Left renal pelvis (tissue), 4 donors: ENCODE results near the gene VEPH1. TPM values are rescaled to one million over a fixed set of nuclear protein-coding genes. Genes with fewer than 3 reads are reported as not detected.
A peak's percentile ranks its signal among the peaks of the same experiment; 100 is the strongest.

ENCODE experiments used
- DNase-seq, 4 donors: peaks; one replicate each; pipeline ENCODE4 v3.0.0-alpha.2; 2013; ENCODE audit warnings: low read depth in 4 of 4, low spot score in 3 of 4
- polyA plus RNA-seq, 4 donors: library from polyadenylated mRNA; unstranded; fragments of 120-200 nt; gene quantifications; one replicate each; pipeline ENCODE4 v1.2.1, GENCODE V29; 2013; ENCODE audit not compliant: insufficient read length in 4 of 4

Gene VEPH1
- polyA plus RNA-seq, 4 donors = 2.0 to 68.0 (median 57.6) TPM

DNA sequence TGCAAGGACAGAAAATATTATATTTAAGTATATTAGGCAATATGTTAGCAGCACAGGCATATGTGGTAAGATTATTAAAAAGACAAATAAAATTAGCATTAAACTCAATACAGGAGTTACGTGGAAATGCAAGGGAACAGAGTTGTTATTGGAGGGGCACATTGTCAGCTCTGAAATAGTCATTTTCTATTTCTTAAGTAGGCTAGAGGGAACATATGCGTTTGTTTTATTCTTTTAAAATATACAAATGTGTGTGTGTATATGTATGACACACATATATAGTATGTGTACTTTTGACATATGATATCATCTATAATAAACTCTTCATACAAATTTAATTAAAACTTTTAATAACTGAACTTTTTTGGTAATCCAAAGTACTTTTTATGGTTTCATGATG is 22.8 kb upstream of the VEPH1 start:
- no peak for DNase-seq

GRCh38 chr3:157523814-157524213 is 20.6 kb upstream of the VEPH1 start:
- no peak for DNase-seq

GRCh38 chr3:157522648-157523047 is 19.4 kb upstream of the VEPH1 start:
- no peak for DNase-seq

GRCh38 chr3:157520485-157521150 is 17.4 kb upstream of the VEPH1 start:
- no peak for DNase-seq

GRCh38 chr3:157518881-157519280 is 15.7 kb upstream of the VEPH1 start:
- no peak for DNase-seq

DNA sequence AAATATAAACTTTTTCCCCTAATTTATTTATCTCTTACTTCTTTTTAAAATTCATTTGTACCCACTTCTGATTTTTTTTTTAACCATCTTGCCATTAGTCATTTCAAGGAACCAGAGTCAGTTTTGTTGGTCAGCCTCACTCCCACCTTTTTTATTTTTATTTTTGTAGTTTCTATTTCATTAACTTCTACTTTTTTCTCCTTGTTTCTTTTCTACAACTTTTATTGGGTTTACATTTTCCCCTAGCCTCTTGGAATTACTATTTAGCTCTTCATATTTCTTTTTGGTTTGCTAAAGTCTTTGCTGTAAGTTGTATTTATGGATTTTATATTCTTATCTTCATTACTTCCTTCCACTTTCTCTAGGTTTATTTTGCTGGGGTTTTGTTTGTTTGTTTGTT is 13.7 kb upstream of the VEPH1 start:
- no peak for DNase-seq

DNA sequence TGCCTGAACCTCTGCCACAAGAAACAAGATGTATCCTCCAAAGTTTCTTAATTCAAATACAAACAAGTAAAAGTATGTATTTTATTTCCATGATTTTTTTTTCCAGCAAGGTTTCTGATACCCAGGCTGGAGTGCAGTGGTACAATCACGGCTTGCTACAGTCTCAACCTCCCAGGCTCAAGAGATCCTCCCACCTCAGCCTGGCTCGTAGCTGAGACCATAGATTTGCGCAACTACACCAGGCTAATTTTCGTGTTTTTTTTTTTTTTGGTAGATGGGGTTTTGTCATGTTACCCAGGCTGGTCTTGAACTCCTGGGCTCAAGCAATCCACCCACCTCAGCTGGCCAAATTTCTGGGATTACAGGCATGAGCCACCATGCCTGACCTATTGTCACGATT is 12.2 kb upstream of the VEPH1 start:
- DNase-seq = no peak

- DNase-seq = no peak
Measured at GRCh38 chr3:157514371-157514895, 11.2 kb upstream of the VEPH1 start.

DNA sequence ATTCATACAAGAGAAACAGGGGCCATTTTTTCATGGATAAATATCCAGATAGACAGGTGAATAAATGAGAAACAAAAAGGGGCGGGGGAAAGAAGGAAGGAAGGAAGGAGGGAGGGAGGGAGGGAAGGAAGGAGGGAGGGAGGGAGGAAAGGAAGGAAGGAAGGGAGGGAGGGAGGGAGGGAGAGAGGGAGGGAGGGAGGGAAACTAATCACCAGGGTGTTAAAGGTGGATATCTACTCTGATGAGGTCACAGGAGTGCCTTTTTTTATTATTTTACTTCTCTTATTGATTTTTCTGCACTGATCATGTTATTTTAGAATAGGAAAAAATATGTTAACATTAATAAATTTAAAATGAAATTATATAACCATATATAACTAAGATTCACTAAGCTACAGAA is 10.4 kb upstream of the VEPH1 start:
- DNase-seq = no peak

- DNase-seq = no peak
Measured at GRCh38 chr3:157512534-157512933, 9.3 kb upstream of the VEPH1 start.

DNA sequence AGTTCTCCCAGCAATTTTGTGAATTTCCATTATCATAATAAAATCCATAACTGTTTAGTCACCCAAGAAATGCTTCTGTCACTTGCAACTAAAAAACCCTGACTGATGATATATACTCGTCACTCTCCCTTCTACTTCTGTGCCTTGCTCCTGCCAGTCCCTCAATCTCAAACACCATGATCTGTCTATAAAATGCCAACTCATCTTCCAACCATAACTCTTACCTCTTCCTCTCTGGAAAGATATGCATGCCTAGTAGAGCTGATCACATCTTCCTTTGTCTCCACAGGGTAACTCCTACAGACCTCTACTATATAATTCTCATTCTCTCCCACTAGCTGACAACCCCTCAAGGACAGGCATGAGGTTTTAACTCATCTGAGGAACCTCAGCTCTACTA is 5.2 kb upstream of the VEPH1 start:
- DNase-seq = no peak

DNA sequence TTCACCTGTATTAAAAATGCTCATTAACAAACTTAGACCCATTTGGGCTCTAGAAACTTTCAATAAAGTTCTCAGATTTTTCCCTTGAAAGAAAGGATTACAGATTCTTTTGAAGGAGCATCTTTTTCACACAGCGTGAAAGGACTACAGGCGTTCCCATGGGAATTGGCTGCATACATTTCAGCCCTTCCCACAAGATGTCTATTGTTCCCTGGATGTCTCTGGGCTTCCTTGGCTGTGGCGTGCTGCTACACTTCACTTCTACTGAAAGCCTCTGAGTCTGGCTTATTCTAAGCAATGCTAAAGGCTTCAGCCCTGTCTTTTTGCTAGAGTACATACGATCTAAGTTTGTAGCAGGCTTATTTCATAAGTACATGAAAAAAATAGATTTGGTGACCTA is 1.4 kb downstream of the VEPH1 start:
- DNase-seq = no peak

GRCh38 chr3:157500232-157500631 is 3.0 kb downstream of the VEPH1 start:
- DNase-seq = no peak

DNA sequence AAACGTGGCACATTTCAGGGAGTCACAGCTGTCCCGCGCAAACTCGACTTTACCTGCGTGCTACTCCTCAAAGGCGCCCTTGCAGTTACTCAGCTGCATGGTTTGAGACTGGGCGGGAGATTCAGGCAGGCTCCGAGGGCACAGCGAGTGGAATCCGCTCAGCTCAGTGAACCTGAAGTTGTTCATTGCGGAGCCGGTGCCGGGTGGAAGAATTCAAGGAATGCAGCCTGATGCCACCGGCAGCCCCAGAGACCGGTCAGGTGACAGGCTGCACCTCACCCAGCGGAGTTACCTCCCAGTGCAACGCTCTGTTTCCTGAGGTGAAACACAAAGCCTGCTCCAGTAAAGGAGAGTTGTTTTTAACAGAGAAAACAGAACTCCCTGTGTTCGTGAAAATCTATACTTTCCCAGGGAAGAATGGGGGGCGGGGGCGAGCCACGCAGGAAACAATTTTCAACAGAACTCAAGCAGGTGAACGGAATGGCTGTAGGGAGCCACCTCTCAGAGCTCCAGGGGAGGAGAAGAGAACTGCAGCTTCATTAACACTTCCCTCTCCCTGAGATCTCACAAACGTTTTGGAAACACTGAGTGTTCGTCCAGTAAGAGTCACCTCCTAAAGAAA is 3.8 kb downstream of the VEPH1 start:
- peak; percentile 57 to 84 (median 66) for DNase-seq

GRCh38 chr3:157498371-157498770 is 4.8 kb downstream of the VEPH1 start:
- no peak for DNase-seq

DNA sequence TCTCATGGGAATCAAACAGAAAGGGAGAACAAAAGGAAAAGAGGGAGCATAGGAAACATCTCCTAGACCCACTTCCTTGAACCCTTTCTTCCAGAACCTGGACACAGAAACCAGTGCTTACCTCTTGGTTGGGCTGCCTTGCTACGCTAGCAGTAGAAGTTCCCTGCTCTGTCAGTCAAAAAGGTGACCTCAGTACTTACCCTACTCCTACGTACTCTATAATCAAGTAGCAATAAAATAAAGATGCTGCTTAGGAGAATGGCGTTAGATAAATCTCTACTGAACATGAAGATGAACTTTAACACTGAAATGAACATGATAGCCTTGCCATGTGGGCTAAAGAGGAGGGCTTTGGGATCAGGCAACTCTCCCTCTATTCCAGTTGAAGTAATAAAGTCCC is 7.4 kb downstream of the VEPH1 start:
- no peak for DNase-seq

DNA sequence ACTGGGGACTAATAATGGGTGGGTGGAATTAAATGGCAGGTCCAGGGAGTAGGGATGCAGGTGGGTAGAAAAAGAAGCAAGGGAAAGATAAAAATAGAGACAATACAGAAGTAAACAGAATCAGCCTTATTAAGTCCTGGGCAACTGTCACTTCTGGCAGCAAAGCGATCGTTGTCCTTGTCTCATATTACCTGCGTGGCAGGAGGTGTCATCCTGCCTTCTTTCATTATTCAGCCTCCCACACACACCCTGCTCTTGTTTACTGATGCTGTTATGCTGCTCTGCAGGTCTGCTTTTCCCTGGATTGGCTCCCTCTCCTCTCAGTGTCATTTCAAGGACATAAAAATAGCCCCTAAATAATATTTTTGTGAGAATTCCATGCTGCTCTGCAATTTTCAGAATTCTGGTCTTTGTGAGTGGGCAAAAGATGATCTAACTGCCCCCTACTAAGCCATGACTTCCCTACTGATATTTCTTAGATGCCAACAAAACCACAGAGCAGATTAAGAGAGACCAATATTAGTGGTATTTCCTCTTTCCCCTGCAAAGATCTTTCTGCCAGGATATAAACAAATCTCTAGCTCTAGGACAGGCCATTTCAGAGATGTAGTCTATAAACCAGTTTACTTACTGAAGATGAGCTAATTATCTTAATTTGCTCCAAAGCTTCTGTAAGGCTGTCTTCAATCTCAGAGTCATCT is 8.5 kb downstream of the VEPH1 start:
- DNase-seq = no peak

GRCh38 chr3:157493627-157494550 is 9.3 kb downstream of the VEPH1 start:
- DNase-seq = no peak

- no peak for DNase-seq
Measured at GRCh38 chr3:157491136-157491535, 12.1 kb downstream of the VEPH1 start.

- no peak for DNase-seq
Measured at GRCh38 chr3:157488144-157488543, 15.1 kb downstream of the VEPH1 start.

DNA sequence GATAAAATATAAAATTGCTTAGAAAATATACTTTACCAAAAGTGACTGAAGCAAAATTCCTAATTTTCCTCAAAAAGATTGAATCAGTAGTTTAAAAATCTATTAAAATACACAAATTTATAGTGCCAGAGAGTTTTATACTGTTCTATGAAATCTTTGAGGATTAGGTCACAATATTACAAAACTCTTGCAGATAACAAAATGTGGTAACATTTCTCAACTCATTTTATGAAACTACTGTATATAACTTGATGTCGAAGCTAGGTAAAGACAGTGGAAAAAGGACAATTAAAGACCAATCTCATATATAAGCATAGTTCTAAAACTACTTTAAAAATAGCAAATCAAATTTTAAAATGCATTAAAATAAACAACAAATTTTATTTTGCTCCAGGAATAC is 15.9 kb downstream of the VEPH1 start:
- DNase-seq = no peak
